ENCODE measurements around the gene BECN2.

Gene BECN2

GRCh38 chr1:241957692-241958494, at the start of gene BECN2:
TSS of gene BECN2 (plus strand) at chr1:241957767. CDS start at chr1:241957767, 0 bp downstream.
- no peaks in the 10 kb centered on the region for H3K36me3 Mint-ChIP-seq (ENCODE audit: low read depth)
- H3K4me1 Mint-ChIP-seq (ENCODE audit: low read depth), result no peaks in the 10 kb centered on the region
- intact Hi-C loops (cut with micrococcal nuclease), result no loop called here
- peak within 1 kb of the TSS; percentile 37 for H3K27ac Mint-ChIP-seq
- no peak within 1 kb of the TSS for H3K4me3 Mint-ChIP-seq
- H3K27me3 Mint-ChIP-seq, result peaks cover 4% of the 10 kb centered on the region
- H3K9me3 Mint-ChIP-seq, result no peaks in the 10 kb centered on the region

- intact Hi-C loops (cut with micrococcal nuclease), result no loop called here
- peaks cover 5% of the 10 kb centered on the region for H3K4me1 Mint-ChIP-seq (ENCODE audit: low read depth)
- H3K27me3 Mint-ChIP-seq, result no peaks in the 10 kb centered on the region
- no peak overlapping the region for H3K27ac Mint-ChIP-seq
- H3K36me3 Mint-ChIP-seq (ENCODE audit: low read depth), result no peaks in the 10 kb centered on the region
- H3K9me3 Mint-ChIP-seq, result no peaks in the 10 kb centered on the region
- H3K4me3 Mint-ChIP-seq, result no peak overlapping the region
Observed at GRCh38 chr1:241916196-241916595, 41.4 kb upstream of the BECN2 start.

- H3K36me3 Mint-ChIP-seq (ENCODE audit: low read depth), result no peaks in the 10 kb centered on the region
- no peak overlapping the region for H3K4me3 Mint-ChIP-seq
- peaks cover 5% of the 10 kb centered on the region for H3K4me1 Mint-ChIP-seq (ENCODE audit: low read depth)
- intact Hi-C loops (cut with micrococcal nuclease), result no loop called here
- no peaks in the 10 kb centered on the region for H3K9me3 Mint-ChIP-seq
- H3K27me3 Mint-ChIP-seq, result no peaks in the 10 kb centered on the region
- no peak overlapping the region for H3K27ac Mint-ChIP-seq
Observed at GRCh38 chr1:241917487-241917886, 40.1 kb upstream of the BECN2 start.

- H3K27ac Mint-ChIP-seq, result peak overlapping the region; percentile 64
- no peaks in the 10 kb centered on the region for H3K9me3 Mint-ChIP-seq
- intact Hi-C loops (cut with micrococcal nuclease), result no loop called here
- peaks cover 5% of the 10 kb centered on the region for H3K4me1 Mint-ChIP-seq (ENCODE audit: low read depth)
- no peaks in the 10 kb centered on the region for H3K27me3 Mint-ChIP-seq
- H3K4me3 Mint-ChIP-seq, result no peak overlapping the region
- no peaks in the 10 kb centered on the region for H3K36me3 Mint-ChIP-seq (ENCODE audit: low read depth)
Observed at GRCh38 chr1:241918879-241919278, 38.7 kb upstream of the BECN2 start.

- intact Hi-C loops (cut with micrococcal nuclease), result no loop called here
- Mint-ChIP-seq H3K36me3 (ENCODE audit: low read depth) (no peaks in the 10 kb centered on the region), H3K27ac (no peak overlapping the region), H3K4me1 (ENCODE audit: low read depth) (peaks cover 5% of the 10 kb centered on the region), H3K27me3 (peaks cover 3% of the 10 kb centered on the region), H3K9me3 (no peaks in the 10 kb centered on the region), H3K4me3 (no peak overlapping the region)
Observed at GRCh38 chr1:241924080-241924808, 33.3 kb upstream of the BECN2 start.

GRCh38 chr1:241926141-241926540, 31.4 kb upstream of the BECN2 start:
- Mint-ChIP-seq H3K36me3 (ENCODE audit: low read depth) (no peaks in the 10 kb centered on the region), H3K9me3 (no peaks in the 10 kb centered on the region), H3K27ac (no peak overlapping the region), H3K4me1 (ENCODE audit: low read depth) (peaks cover 5% of the 10 kb centered on the region), H3K27me3 (peaks cover 3% of the 10 kb centered on the region), H3K4me3 (no peak overlapping the region)
- intact Hi-C loops (cut with micrococcal nuclease), result no loop called here

GRCh38 chr1:241927321-241927720, 30.2 kb upstream of the BECN2 start:
- Mint-ChIP-seq H3K27me3 (peaks cover 7% of the 10 kb centered on the region), H3K9me3 (no peaks in the 10 kb centered on the region), H3K27ac (no peak overlapping the region), H3K4me3 (no peak overlapping the region), H3K4me1 (ENCODE audit: low read depth) (peaks cover 5% of the 10 kb centered on the region), H3K36me3 (ENCODE audit: low read depth) (no peaks in the 10 kb centered on the region)
- intact Hi-C loops (cut with micrococcal nuclease), result no loop called here

- Mint-ChIP-seq H3K4me1 (ENCODE audit: low read depth) (peaks cover 5% of the 10 kb centered on the region), H3K27me3 (peaks cover 23% of the 10 kb centered on the region), H3K9me3 (no peaks in the 10 kb centered on the region), H3K4me3 (no peak overlapping the region), H3K36me3 (ENCODE audit: low read depth) (no peaks in the 10 kb centered on the region), H3K27ac (no peak overlapping the region)
- intact Hi-C loops (cut with micrococcal nuclease), result no loop called here
Observed at GRCh38 chr1:241932845-241933244, 24.7 kb upstream of the BECN2 start.

GRCh38 chr1:241934201-241934848, 23.2 kb upstream of the BECN2 start:
- Mint-ChIP-seq H3K9me3 (no peaks in the 10 kb centered on the region), H3K27me3 (peaks cover 23% of the 10 kb centered on the region), H3K27ac (no peak overlapping the region), H3K36me3 (ENCODE audit: low read depth) (no peaks in the 10 kb centered on the region), H3K4me1 (ENCODE audit: low read depth) (peaks cover 5% of the 10 kb centered on the region), H3K4me3 (no peak overlapping the region)
- intact Hi-C loops (cut with micrococcal nuclease), result no loop called here

GRCh38 chr1:241934866-241935265, 22.7 kb upstream of the BECN2 start:
- intact Hi-C loops (cut with micrococcal nuclease), result no loop called here
- no peaks in the 10 kb centered on the region for H3K36me3 Mint-ChIP-seq (ENCODE audit: low read depth)
- no peak overlapping the region for H3K4me3 Mint-ChIP-seq

GRCh38 chr1:241939798-241940197, 17.8 kb upstream of the BECN2 start:
- H3K4me3 Mint-ChIP-seq, result no peak overlapping the region
- no peaks in the 10 kb centered on the region for H3K9me3 Mint-ChIP-seq
- intact Hi-C loops (cut with micrococcal nuclease), result no loop called here
- peaks cover 3% of the 10 kb centered on the region for H3K27me3 Mint-ChIP-seq
- no peaks in the 10 kb centered on the region for H3K36me3 Mint-ChIP-seq (ENCODE audit: low read depth)
- H3K27ac Mint-ChIP-seq, result no peak overlapping the region
- no peaks in the 10 kb centered on the region for H3K4me1 Mint-ChIP-seq (ENCODE audit: low read depth)

More at GRCh38 chr1:241934866-241935265, 22.7 kb upstream of the BECN2 start:
- Mint-ChIP-seq H3K9me3 (no peaks in the 10 kb centered on the region), H3K27me3 (peaks cover 23% of the 10 kb centered on the region), H3K4me1 (ENCODE audit: low read depth) (peaks cover 5% of the 10 kb centered on the region), H3K27ac (no peak overlapping the region)

GRCh38 chr1:241942738-241943137, 14.8 kb upstream of the BECN2 start:
- intact Hi-C loops (cut with micrococcal nuclease), result no loop called here

GRCh38 chr1:241944300-241944699, 13.3 kb upstream of the BECN2 start:
- Mint-ChIP-seq H3K4me1 (ENCODE audit: low read depth) (no peaks in the 10 kb centered on the region), H3K9me3 (no peaks in the 10 kb centered on the region), H3K4me3 (no peak overlapping the region), H3K27me3 (peaks cover under 1% of the 10 kb centered on the region), H3K36me3 (ENCODE audit: low read depth) (no peaks in the 10 kb centered on the region), H3K27ac (no peak overlapping the region)
- intact Hi-C loops (cut with micrococcal nuclease), result no loop called here

More at GRCh38 chr1:241942738-241943137, 14.8 kb upstream of the BECN2 start:
- Mint-ChIP-seq H3K4me1 (ENCODE audit: low read depth) (no peaks in the 10 kb centered on the region), H3K36me3 (ENCODE audit: low read depth) (no peaks in the 10 kb centered on the region), H3K27me3 (no peaks in the 10 kb centered on the region), H3K27ac (no peak overlapping the region), H3K9me3 (no peaks in the 10 kb centered on the region), H3K4me3 (no peak overlapping the region)

GRCh38 chr1:241947354-241947753, 10.2 kb upstream of the BECN2 start:
- Mint-ChIP-seq H3K36me3 (ENCODE audit: low read depth) (no peaks in the 10 kb centered on the region), H3K4me1 (ENCODE audit: low read depth) (no peaks in the 10 kb centered on the region), H3K27me3 (peaks cover 3% of the 10 kb centered on the region), H3K9me3 (no peaks in the 10 kb centered on the region), H3K4me3 (no peak overlapping the region), H3K27ac (no peak overlapping the region)
- intact Hi-C loops (cut with micrococcal nuclease), result no loop called here
